Trophoblast cell (in vitro differentiated cells and primary cell): ENCODE data around the gene ATP6V0A4.

Experiments used
- DNase-seq, 2 donors: peaks; one replicate each; pipeline ENCODE4 v3.0.0-alpha.2; 2016
- H2AFZ ChIP-seq: 2 replicates; pipeline ENCODE4 v1.6.1; 2013; ENCODE audit warnings: low read length, moderate library complexity, mild to moderate bottlenecking; ENCODE audit not compliant: insufficient read depth, poor library complexity
- H2AK5ac ChIP-seq: 2 replicates; pipeline ENCODE4 v1.6.1; 2013; ENCODE audit warnings: mild to moderate bottlenecking, low read length
- H2BK120ac ChIP-seq: 2 replicates; pipeline ENCODE4 v1.6.1; 2013; ENCODE audit warnings: low read length, mild to moderate bottlenecking, moderate library complexity; ENCODE audit not compliant: insufficient read depth, poor library complexity
- H2BK12ac ChIP-seq: 2 replicates; pipeline ENCODE4 v1.6.1; 2013; ENCODE audit warnings: mild to moderate bottlenecking, low read length, moderate library complexity
- H2BK5ac ChIP-seq: 2 replicates; pipeline ENCODE4 v1.6.1; 2013; ENCODE audit warnings: low read length, low read depth, moderate library complexity, mild to moderate bottlenecking; ENCODE audit not compliant: poor library complexity
- H3K14ac ChIP-seq: 2 replicates; pipeline ENCODE4 v1.6.1; 2013; ENCODE audit warnings: mild to moderate bottlenecking, low read length
- H3K18ac ChIP-seq: 2 replicates; pipeline ENCODE4 v1.6.1; 2013; ENCODE audit warnings: mild to moderate bottlenecking, low read length
- H3K23ac ChIP-seq: 2 replicates; pipeline ENCODE4 v1.6.1; 2013; ENCODE audit warnings: low read length
- H3K27ac ChIP-seq: 2 replicates; pipeline ENCODE4 v1.5.1; 2013; ENCODE audit warnings: low read depth, mild to moderate bottlenecking, inconsistent platforms, low read length, moderate library complexity
- H3K27me3 ChIP-seq: 2 replicates; pipeline ENCODE4 v1.6.1; 2013; ENCODE audit warnings: inconsistent platforms, mild to moderate bottlenecking, low read length, moderate library complexity; ENCODE audit not compliant: insufficient read depth
- H3K36me3 ChIP-seq, 2 experiments: 1 replicate in 1 of 2; 2 replicates in 1 of 2; pipeline ENCODE4 v1.6.1; 2013; ENCODE audit warnings: low read length in 2 of 2, mild to moderate bottlenecking in 2 of 2, moderate library complexity in 1 of 2; ENCODE audit not compliant: insufficient read depth in 2 of 2, control insufficient read depth in 1 of 2
- H3K4ac ChIP-seq: 2 replicates; pipeline ENCODE4 v1.6.1; 2013; ENCODE audit warnings: low read depth, mild to moderate bottlenecking, low read length, moderate library complexity
- H3K4me1 ChIP-seq, 2 experiments: 1 replicate in 1 of 2; 2 replicates in 1 of 2; pipeline ENCODE4 v1.6.1; 2013; ENCODE audit warnings: low read length in 2 of 2, mild to moderate bottlenecking in 2 of 2, moderate library complexity in 1 of 2; ENCODE audit not compliant: insufficient read depth in 2 of 2, control insufficient read depth in 1 of 2
- H3K4me2 ChIP-seq: 2 replicates; pipeline ENCODE4 v1.6.1; 2013; ENCODE audit warnings: inconsistent platforms, mild to moderate bottlenecking, low read length, moderate library complexity
- H3K4me3 ChIP-seq: 2 replicates; pipeline ENCODE4 v1.5.1; 2013; ENCODE audit warnings: mild to moderate bottlenecking, low read depth, low read length, inconsistent platforms
- H3K79me1 ChIP-seq: one replicate; pipeline ENCODE4 v1.6.1; 2013; ENCODE audit warnings: low read length
- H3K79me2 ChIP-seq: 2 replicates; pipeline ENCODE4 v1.6.1; 2013; ENCODE audit warnings: low read length, mild to moderate bottlenecking; ENCODE audit not compliant: control insufficient read depth, insufficient read depth, poor library complexity
- H3K9ac ChIP-seq: 2 replicates; pipeline ENCODE4 v1.6.1; 2013; ENCODE audit warnings: mild to moderate bottlenecking, low read length
- H3K9me3 ChIP-seq: 2 replicates; pipeline ENCODE4 v1.6.1; 2013; ENCODE audit warnings: low read depth, mild to moderate bottlenecking, control low read depth, inconsistent platforms, low read length; ENCODE audit not compliant: insufficient read depth
- H4K12ac ChIP-seq: 2 replicates; pipeline ENCODE4 v1.6.1; 2013; ENCODE audit warnings: low read depth, mild to moderate bottlenecking, low read length, moderate library complexity
- H4K8ac ChIP-seq: 2 replicates; pipeline ENCODE4 v1.6.1; 2013; ENCODE audit warnings: low read depth, mild to moderate bottlenecking, low read length, moderate library complexity
- H4K91ac ChIP-seq: one replicate; pipeline ENCODE4 v1.6.1; 2013; ENCODE audit warnings: low read depth, mild to moderate bottlenecking, low read length, moderate library complexity
- WGBS: extraction: QIAGEN DNeasy Blood & Tissue Kit; methylation state at CpG from one replicate; pipeline ENCODE4 v1.1.7; 2013; ENCODE audit warnings: missing lambda C conversion rate; ENCODE audit not compliant: insufficient read length, insufficient coverage; ENCODE audit errors: extremely low coverage; 5-methylcytosine and 5-hydroxymethylcytosine counted together

ATP6V0A4 gene

GRCh38 chr7:138741453-138741735 is 56.6 kb downstream of the ATP6V0A4 start:
- no peak for DNase-seq
- no CpG with 5 or more reads among the region's 5 CpGs for WGBS
- H3K9ac ChIP-seq = no peak overlapping the region

GRCh38 chr7:138739859-138740258 is 58.1 kb downstream of the ATP6V0A4 start:
- no peak overlapping the region for H2AK5ac ChIP-seq
- H3K14ac ChIP-seq = no peak overlapping the region
- no peaks in the 10 kb centered on the region for H3K27me3 ChIP-seq
- H4K91ac ChIP-seq = no peak overlapping the region
- no peak overlapping the region for H4K8ac ChIP-seq
- no peaks in the 10 kb centered on the region for H3K79me2 ChIP-seq
- no peak overlapping the region for H3K9ac ChIP-seq
- peak overlapping the region; percentile 63 for H2BK12ac ChIP-seq
- DNase-seq = no peak
- H3K4ac ChIP-seq = no peak overlapping the region
- peaks cover 5% of the 10 kb centered on the region for H3K79me1 ChIP-seq
- H2BK5ac ChIP-seq = no peak overlapping the region
- H3K36me3 ChIP-seq = no peaks in the 10 kb centered on the region
- H2AFZ ChIP-seq = no peak overlapping the region
- H3K27ac ChIP-seq = no peak overlapping the region
- H3K4me3 ChIP-seq = no peak overlapping the region
- H3K9me3 ChIP-seq = peaks cover 3% of the 10 kb centered on the region
- H3K23ac ChIP-seq = no peak overlapping the region
- H4K12ac ChIP-seq = no peak overlapping the region
- no peak overlapping the region for H3K4me2 ChIP-seq
- H3K4me1 ChIP-seq = peaks cover 3 to 4% of the 10 kb centered on the region in 2 experiments
- no CpG with 5 or more reads among the region's 1 CpG for WGBS
- peak overlapping the region; percentile 68 for H2BK120ac ChIP-seq
- H3K18ac ChIP-seq = no peak overlapping the region

More at GRCh38 chr7:138741453-138741735, 56.6 kb downstream of the ATP6V0A4 start:
- Histone ChIP-seq H3K23ac (no peak overlapping the region), H2BK120ac (no peak overlapping the region), H3K27me3 (no peaks in the 10 kb centered on the region), H2BK5ac (no peak overlapping the region), H4K91ac (no peak overlapping the region), H3K4me1 (peaks cover 3 to 4% of the 10 kb centered on the region in 2 experiments), H3K79me1 (peaks cover 5% of the 10 kb centered on the region), H3K4ac (no peak overlapping the region), H2BK12ac (no peak overlapping the region), H2AK5ac (no peak overlapping the region), H4K12ac (no peak overlapping the region), H3K36me3 (no peaks in the 10 kb centered on the region), H3K18ac (no peak overlapping the region), H4K8ac (no peak overlapping the region), H2AFZ (no peak overlapping the region), H3K9me3 (no peaks in the 10 kb centered on the region), H3K79me2 (no peaks in the 10 kb centered on the region), H3K14ac (no peak overlapping the region), H3K4me2 (no peak overlapping the region), H3K4me3 (no peak overlapping the region), H3K27ac (no peak overlapping the region)

- Histone ChIP-seq H2AFZ (peak overlapping the region; percentile 24), H2BK12ac (peak overlapping the region; percentile 63), H3K79me1 (peaks cover 5% of the 10 kb centered on the region), H2BK120ac (peak overlapping the region; percentile 81), H3K14ac (no peak overlapping the region), H3K9me3 (peaks cover 3% of the 10 kb centered on the region), H3K18ac (no peak overlapping the region), H2AK5ac (no peak overlapping the region), H2BK5ac (peak overlapping the region; percentile 22), H3K9ac (no peak overlapping the region), H3K4me2 (no peak overlapping the region), H3K36me3 (no peaks in the 10 kb centered on the region), H3K27me3 (no peaks in the 10 kb centered on the region), H4K91ac (peak overlapping the region; percentile 78), H3K4ac (no peak overlapping the region), H3K79me2 (no peaks in the 10 kb centered on the region), H3K27ac (peak overlapping the region; percentile 51), H4K8ac (no peak overlapping the region), H3K4me3 (no peak overlapping the region), H3K4me1 (peaks cover 3 to 4% of the 10 kb centered on the region in 2 experiments), H4K12ac (no peak overlapping the region), H3K23ac (no peak overlapping the region)
- WGBS = no CpG with 5 or more reads among the region's 14 CpGs
- DNase-seq = peak; percentile 77 to 92
Observed at GRCh38 chr7:138738551-138739335, 59.3 kb downstream of the ATP6V0A4 start.

GRCh38 chr7:138738114-138738513 is 59.9 kb downstream of the ATP6V0A4 start:
- H3K23ac ChIP-seq = no peak overlapping the region
- WGBS = no CpG with 5 or more reads among the region's 3 CpGs
- no peak overlapping the region for H3K4me3 ChIP-seq
- no peak overlapping the region for H3K18ac ChIP-seq
- H3K9ac ChIP-seq = no peak overlapping the region
- H3K27me3 ChIP-seq = no peaks in the 10 kb centered on the region
- no peaks in the 10 kb centered on the region for H3K36me3 ChIP-seq
- H4K91ac ChIP-seq = peak overlapping the region; percentile 25
- no peaks in the 10 kb centered on the region for H3K79me2 ChIP-seq
- H3K14ac ChIP-seq = no peak overlapping the region
- no peak overlapping the region for H3K4me2 ChIP-seq
- H4K8ac ChIP-seq = no peak overlapping the region
- H3K27ac ChIP-seq = peak overlapping the region; percentile 51
- peak overlapping the region; percentile 22 for H2BK5ac ChIP-seq
- peak overlapping the region; percentile 10 for H2BK120ac ChIP-seq
- peaks cover 3% of the 10 kb centered on the region for H3K9me3 ChIP-seq
- H2AFZ ChIP-seq = no peak overlapping the region
- no peak overlapping the region for H2AK5ac ChIP-seq
- no peak overlapping the region for H3K4ac ChIP-seq
- peaks cover 5% of the 10 kb centered on the region for H3K79me1 ChIP-seq
- H2BK12ac ChIP-seq = peak overlapping the region; percentile 33
- no peak for DNase-seq
- H4K12ac ChIP-seq = no peak overlapping the region
- peaks cover 3 to 4% of the 10 kb centered on the region in 2 experiments for H3K4me1 ChIP-seq
